ENCODE data around the gene TBC1D14. TPM values are rescaled to one million over a fixed set of nuclear protein-coding genes. Genes with fewer than 3 reads are reported as not detected.

Gene TBC1D14
- total RNA-seq, 1 experiment from 2014 or later, result 50.2 TPM

- H3K4ac ChIP-seq (ENCODE audit: low read depth, low read length), result no peak overlapping the region
- no peaks in the 10 kb centered on the region for H3K9me3 Mint-ChIP-seq
- no peak overlapping the region for H3K27ac ChIP-seq (ENCODE audit: insufficient read length, low read depth, low read length)
- no peak overlapping the region for H2BK20ac ChIP-seq (ENCODE audit: low read depth, low read length, poor library complexity, severe bottlenecking)
- no CpG with 5 or more reads among the region's 3 CpGs for whole genome bisulfite sequencing (ENCODE audit: extremely low coverage, insufficient read length, low lambda C conversion rate)
- no peak for DNase-seq
- H2AFZ ChIP-seq (ENCODE audit: low read length), result no peak overlapping the region
- H4K91ac ChIP-seq (ENCODE audit: insufficient read length, low read depth, low read length), result no peak overlapping the region
- H3K4me2 ChIP-seq (ENCODE audit: insufficient read depth, insufficient read length, low read length), result no peak overlapping the region
- H4K5ac ChIP-seq (ENCODE audit: insufficient read length, low read depth, low read length), result no peak overlapping the region
- no peak overlapping the region for H3K14ac ChIP-seq (ENCODE audit: insufficient read depth, low read length)
- H3K23me2 ChIP-seq (ENCODE audit: insufficient read length, low read depth, low read length, poor library complexity, severe bottlenecking), result no peaks in the 10 kb centered on the region
- no peaks in the 10 kb centered on the region; the same call in 1 of the 2 replicates for H3K79me2 ChIP-seq (ENCODE audit: insufficient read depth, low read length)
- H3K23ac ChIP-seq (ENCODE audit: insufficient read length, low read depth, low read length), result no peak overlapping the region
- no peak overlapping the region for H3K9ac ChIP-seq (ENCODE audit: extremely low read depth, insufficient read length, low read length)
- no peak overlapping the region for H3K18ac ChIP-seq (ENCODE audit: insufficient read length, low read depth, low read length)
- peaks cover 5% of the 10 kb centered on the region for H3K79me1 ChIP-seq (ENCODE audit: insufficient read depth, low read depth, low read length, poor library complexity, severe bottlenecking)
- peaks cover 4% of the 10 kb centered on the region; the same call in 1 of the 2 replicates for H3K4me1 ChIP-seq (ENCODE audit: insufficient read depth, low read length)
- H3K4me1 Mint-ChIP-seq, result peaks cover 33 to 42% of the 10 kb centered on the region in 2 experiments
- H2AK5ac ChIP-seq (ENCODE audit: insufficient read length, low read length), result no peak overlapping the region
- H3K27ac Mint-ChIP-seq, result peak overlapping the region in 2 of 3 experiments; percentile 35 to 76; a peak in 3 of 7 replicates
- H2BK120ac ChIP-seq (ENCODE audit: low read depth, low read length, poor library complexity, severe bottlenecking), result no peak overlapping the region
- no peak overlapping the region for H2BK15ac ChIP-seq (ENCODE audit: low read depth, low read length)
- no peak overlapping the region for H4K8ac ChIP-seq (replicated peaks; ENCODE audit: insufficient read length, low read depth, low read length)
- no peaks in the 10 kb centered on the region for H3K27me3 ChIP-seq (ENCODE audit: insufficient read depth, low read length)
- H2BK5ac ChIP-seq (ENCODE audit: insufficient read length, low read length), result no peak overlapping the region
- no peak overlapping the region for H3K56ac ChIP-seq (ENCODE audit: insufficient read length, low read depth, low read length)
- H4K20me1 ChIP-seq (ENCODE audit: control insufficient read depth, insufficient read depth, insufficient read length), result no peaks in the 10 kb centered on the region
- H3K36me3 Mint-ChIP-seq (ENCODE audit: insufficient read depth in 1 of 3, low read depth in 3 of 3), result peaks cover 12 to 21% (median 21%) of the 10 kb centered on the region in 3 experiments; a peak in 5 of 7 replicates
- H3K4me3 Mint-ChIP-seq, result no peak overlapping the region
- no peak for TF ChIP-seq CTCF (conservative IDR thresholded peaks at IDR 0.05)
- H3T11ph ChIP-seq (ENCODE audit: low read length), result no peak overlapping the region
- H3K9me3 ChIP-seq (ENCODE audit: control insufficient read depth, low read depth, low read length), result no peaks in the 10 kb centered on the region
- no peaks in the 10 kb centered on the region for H3K27me3 Mint-ChIP-seq (ENCODE audit: low read depth)
- no peak overlapping the region for H2BK12ac ChIP-seq (ENCODE audit: insufficient read length, low read depth, low read length)
Measured at GRCh38 chr4:6920171-6920570, 10.5 kb downstream of the TBC1D14 start.
